ENCODE measurements around the gene FRMPD4. TPM values are rescaled to one million over a fixed set of nuclear protein-coding genes. Genes with fewer than 3 reads are reported as not detected.

FRMPD4 gene
- polyA plus RNA-seq, 2 of the 4 experiments (the other 2 are of a cell fraction), result 0.08 to 0.28 TPM

- TF ChIP-seq RARB (CRISPR knock-in tag; IDR thresholded peaks at IDR 0.05), result no peak
- no peak for TF ChIP-seq KDM5A (IDR thresholded peaks at IDR 0.05)
- TF ChIP-seq MAX (IDR thresholded peaks at IDR 0.05), result no peak
- TF ChIP-seq PHF8 (IDR thresholded peaks at IDR 0.05; ENCODE audit: borderline replicate concordance, low read depth), result no peak
- TF ChIP-seq FOXS1 (CRISPR knock-in tag; IDR thresholded peaks at IDR 0.05), result no peak
These were observed 181.7 kb downstream of the FRMPD4 start (continued) for GRCh38 chrX:12319992-12320391.

GRCh38 chrX:12322031-12322430 is 183.8 kb downstream of the FRMPD4 start:
- H3K27ac ChIP-seq, result no peak overlapping the region
- no peaks in the 10 kb centered on the region; the same call in 2 of the 3 replicates for H3K9me3 ChIP-seq
- H3K4me1 ChIP-seq, result no peaks in the 10 kb centered on the region
- ATAC-seq, result no peak
- ChIA-PET CTCF (no interaction called here), POLR2A (no interaction called here)
- no peak overlapping the region for H3K4me2 ChIP-seq
- no peak for FAIRE-seq
- no peak overlapping the region for H3K4me3 ChIP-seq
- no peak for TF ChIP-seq USF2 (IDR thresholded peaks at IDR 0.05)
- TF ChIP-seq CHD2 (IDR thresholded peaks at IDR 0.05; ENCODE audit: low read length, partially characterized antibody), result no peak
- no peak for TF ChIP-seq HES2 (IDR thresholded peaks at IDR 0.05)
- no peak for TF ChIP-seq HMGXB4 (CRISPR knock-in tag; IDR thresholded peaks at IDR 0.05; ENCODE audit: borderline replicate concordance)
- no peak for TF ChIP-seq KDM1A (IDR thresholded peaks at IDR 0.05; ENCODE audit: low read depth)
- TF ChIP-seq SREBF2 (IDR thresholded peaks at IDR 0.05), result no peak
- TF ChIP-seq REST (IDR thresholded peaks at IDR 0.05), result no peak
- no peak for TF ChIP-seq HOXB5 (CRISPR knock-in tag; IDR thresholded peaks at IDR 0.05)
- no peak for TF ChIP-seq BCL3 (IDR thresholded peaks at IDR 0.05)
- no peak for TF ChIP-seq ATOH8 (CRISPR knock-in tag; IDR thresholded peaks at IDR 0.05; ENCODE audit: low read depth)
- TF ChIP-seq POLR2A (IDR thresholded peaks at IDR 0.05; ENCODE audit: low read length), result no peak
- no peak for TF ChIP-seq HOXA7 (CRISPR knock-in tag; IDR thresholded peaks at IDR 0.05)
- TF ChIP-seq MAZ (IDR thresholded peaks at IDR 0.05; ENCODE audit: borderline replicate concordance, low read depth, low read length), result no peak
- TF ChIP-seq GATA3 (IDR thresholded peaks at IDR 0.05; ENCODE audit: borderline replicate concordance), result no peak
- no peak for TF ChIP-seq FOSB (CRISPR knock-in tag; IDR thresholded peaks at IDR 0.05)
- no peak for TF ChIP-seq HEYL (CRISPR knock-in tag; IDR thresholded peaks at IDR 0.05)
- no peak for TF ChIP-seq E2F6 (IDR thresholded peaks at IDR 0.05; ENCODE audit: borderline replicate concordance, low read depth)
- no peak for DNase-seq (ENCODE audit: low read depth in 1 of 2, low spot score in 1 of 2)

Data from A549 (cell line).